Stimulated activated CD8-positive, alpha-beta memory T cell treated with anti-CD3 and anti-CD28 coated beads, Interleukin-15, amount 100 ng/mL, for 4 hours (primary cell): Measurements from ENCODE around the gene MYH15.

Experiments used
- DNase-seq, 2 donors: peaks; one replicate each; pipeline ENCODE4 v3.0.0-alpha.2; 2020; ENCODE audit warnings: low read depth in 2 of 2

MYH15 gene

DNA sequence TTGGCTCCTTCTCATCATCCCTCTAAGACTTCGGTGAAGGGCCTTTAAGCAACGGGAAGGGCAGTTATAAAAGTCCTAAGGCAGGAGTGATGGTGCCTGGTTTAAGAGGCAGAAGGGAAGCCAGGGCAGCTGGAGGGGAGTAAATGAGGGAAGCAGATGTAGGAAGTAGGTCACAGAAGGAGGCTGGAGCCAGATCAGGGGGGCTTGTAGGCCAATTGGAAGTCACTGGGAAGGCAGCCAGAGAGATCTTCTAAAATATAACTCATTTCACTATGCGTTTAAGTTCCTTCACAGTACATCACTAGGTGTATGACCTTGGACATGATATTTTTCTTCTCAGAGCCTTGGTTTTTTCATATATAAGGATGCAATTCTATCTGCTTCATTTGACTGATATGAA, 94.7 kb downstream of the MYH15 start:
- DNase-seq: no peak

DNA sequence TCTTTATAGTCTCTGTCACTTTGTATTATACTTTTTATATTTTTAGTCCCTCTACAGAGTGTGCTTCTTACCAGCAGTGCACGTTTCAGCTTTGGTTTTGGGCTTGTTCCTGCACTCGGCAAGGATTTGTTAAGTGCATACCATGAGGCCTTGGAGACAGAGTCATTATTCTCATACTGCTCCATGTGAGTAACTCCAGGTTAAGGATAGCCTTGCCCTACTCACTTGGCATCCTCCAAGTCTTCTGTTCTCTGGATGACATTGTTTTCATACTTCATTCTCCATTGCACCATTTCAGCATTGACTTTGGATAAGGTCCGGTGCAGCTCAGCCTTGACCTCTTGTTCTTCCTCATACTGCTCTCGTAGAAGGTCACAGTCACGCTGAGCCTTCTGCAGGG, 96.4 kb downstream of the MYH15 start:
- no peak for DNase-seq

DNA sequence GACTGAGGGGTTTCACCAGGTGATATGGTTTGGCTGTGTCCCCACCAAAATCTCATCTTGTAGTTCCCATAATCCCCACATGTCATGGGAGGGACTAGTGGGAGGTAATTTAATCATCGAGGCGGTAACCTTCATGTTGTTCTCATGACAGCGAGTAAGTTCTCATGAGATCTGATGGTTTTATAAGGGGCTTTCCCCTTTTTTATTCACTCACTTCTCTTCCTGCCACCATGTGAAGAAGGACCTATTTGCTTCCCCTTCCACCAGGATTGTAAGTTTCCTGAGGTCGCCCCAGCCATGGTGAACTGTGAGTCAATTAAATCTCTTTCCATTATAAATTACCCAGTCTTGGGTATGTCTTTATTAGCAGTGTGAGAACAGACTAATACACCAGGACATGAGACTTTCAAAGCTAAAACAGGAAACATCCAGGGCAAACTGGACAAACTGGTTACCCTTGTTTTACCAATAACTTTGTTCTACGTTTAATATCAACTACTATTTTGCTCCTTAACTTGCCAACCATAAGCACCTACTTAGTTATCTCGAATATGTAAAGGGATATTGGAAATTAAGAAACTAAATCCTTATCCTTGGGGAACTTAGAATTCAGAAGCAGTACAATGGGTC, 98.2 kb downstream of the MYH15 start:
- DNase-seq: no peak

DNA sequence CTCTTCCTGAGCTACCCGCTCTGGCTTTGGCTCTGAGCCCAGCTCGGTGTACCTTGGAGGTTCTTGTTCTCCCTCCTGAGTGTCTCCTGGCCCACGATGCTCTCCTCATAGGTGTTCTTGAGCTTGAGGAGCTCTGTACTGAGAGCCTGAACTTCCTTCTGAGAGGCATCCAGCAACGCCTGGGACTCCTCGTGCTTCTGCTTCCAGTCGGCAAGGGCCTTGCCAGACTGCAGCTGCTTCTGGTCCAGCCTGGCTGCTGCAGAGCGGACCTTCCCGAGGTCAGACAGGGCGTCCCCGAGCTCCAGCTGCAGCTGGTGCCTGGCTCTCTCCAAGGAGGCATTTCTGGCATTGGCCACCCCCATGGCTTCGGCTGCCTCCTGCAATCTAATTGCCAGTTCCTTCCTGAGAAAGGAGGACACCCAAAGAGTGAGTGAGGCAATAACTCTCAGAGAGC, 99.8 kb downstream of the MYH15 start:
- DNase-seq: no peak

DNA sequence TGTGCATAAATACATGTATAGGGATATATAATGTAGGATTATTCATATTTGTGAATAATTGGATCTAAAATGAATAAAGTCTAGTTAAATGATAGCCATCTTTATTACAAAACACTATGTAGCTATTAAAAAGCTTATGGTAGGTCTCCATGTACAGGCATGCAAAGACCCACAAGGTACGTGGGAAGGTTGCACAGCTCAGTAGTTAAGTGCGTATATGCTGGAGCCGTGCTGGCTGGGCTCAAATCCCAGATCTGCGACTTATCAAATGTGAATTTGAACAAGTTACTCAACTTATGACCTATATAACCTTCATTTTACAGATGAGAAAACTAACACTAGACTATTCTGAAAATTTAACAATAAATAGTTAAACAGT, 100.6 kb downstream of the MYH15 start:
- no peak for DNase-seq

- DNase-seq: no peak
Observed at GRCh38 chr3:108408883-108409799, 101.3 kb downstream of the MYH15 start.

GRCh38 chr3:108407886-108408285, 102.5 kb downstream of the MYH15 start:
- no peak for DNase-seq

- DNase-seq: no peak
Observed at GRCh38 chr3:108406661-108407206, 103.7 kb downstream of the MYH15 start.

- DNase-seq: no peak
Observed at GRCh38 chr3:108406063-108406660, 104.2 kb downstream of the MYH15 start.

GRCh38 chr3:108404368-108404767, 106.0 kb downstream of the MYH15 start:
- no peak for DNase-seq

DNA sequence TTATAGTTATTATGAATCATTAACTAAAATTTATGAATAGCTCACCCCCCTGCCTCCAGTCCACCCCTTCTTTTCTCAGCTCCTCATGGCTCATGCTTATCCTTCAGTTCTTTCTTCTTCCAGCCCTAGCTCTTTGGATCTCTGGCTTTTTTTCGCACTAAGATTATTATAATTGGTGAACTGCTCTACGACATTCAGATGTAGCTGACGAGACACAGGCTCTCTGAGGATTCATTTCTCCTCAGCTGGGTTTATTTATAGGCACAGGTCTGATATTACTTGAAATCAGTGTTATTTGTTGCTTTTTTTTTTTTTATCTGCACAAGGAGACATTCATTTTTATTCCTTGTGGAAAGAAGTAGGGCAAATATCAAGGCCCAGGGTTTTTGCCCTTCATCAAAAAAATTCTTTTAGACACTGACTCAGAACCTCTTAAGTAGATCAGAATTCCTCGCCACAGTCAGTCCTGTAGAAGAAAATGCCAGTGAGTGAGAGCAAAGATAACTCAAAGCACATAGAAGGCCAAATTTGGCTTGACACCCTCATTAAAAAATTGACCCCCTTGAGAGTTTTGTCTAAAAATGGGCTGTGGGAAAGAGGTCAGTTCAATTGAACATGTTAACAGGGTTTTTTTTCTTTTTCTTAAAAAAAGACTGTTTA, 106.6 kb downstream of the MYH15 start:
- DNase-seq: no peak

- DNase-seq: no peak
Observed at GRCh38 chr3:108403198-108403597, 107.2 kb downstream of the MYH15 start.

DNA sequence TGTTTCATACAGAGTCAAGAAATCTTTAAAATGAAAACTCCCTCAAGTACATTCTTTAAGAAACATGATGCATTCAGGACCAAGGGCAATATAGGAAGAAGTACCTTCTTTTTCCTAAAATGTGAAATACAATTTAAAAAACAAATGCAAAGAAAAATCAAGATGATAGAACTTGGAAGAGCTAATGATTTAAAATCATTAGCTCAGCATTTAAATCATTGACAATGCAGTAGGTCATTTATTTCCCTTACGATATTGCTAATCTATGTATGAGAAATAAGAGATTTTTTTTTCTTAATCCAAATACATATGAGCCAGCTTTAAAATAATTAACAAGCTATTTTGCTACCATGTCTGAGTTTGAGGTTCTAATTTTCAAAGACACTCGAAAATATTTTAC, 108.6 kb downstream of the MYH15 start:
- no peak for DNase-seq

DNA sequence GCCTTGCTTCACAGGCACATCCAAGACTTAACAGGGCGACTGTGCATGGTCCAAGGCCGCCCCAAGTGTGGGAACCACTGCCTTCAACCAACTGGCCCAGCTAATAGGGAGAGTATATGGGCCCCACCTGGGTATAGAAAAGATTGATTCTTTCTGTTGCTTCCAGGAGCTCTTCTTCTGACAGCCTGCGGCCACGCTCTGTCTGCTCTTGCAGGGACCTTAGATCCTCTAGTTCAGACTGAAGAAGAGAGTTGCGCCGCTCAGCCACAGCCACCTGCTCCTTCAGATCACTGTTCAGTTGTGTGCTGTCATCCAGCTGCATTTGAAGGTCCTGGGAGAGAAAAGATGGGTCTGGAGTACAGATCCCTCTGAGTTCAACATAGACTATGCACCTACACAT, 111.9 kb downstream of the MYH15 start:
- DNase-seq: no peak

DNA sequence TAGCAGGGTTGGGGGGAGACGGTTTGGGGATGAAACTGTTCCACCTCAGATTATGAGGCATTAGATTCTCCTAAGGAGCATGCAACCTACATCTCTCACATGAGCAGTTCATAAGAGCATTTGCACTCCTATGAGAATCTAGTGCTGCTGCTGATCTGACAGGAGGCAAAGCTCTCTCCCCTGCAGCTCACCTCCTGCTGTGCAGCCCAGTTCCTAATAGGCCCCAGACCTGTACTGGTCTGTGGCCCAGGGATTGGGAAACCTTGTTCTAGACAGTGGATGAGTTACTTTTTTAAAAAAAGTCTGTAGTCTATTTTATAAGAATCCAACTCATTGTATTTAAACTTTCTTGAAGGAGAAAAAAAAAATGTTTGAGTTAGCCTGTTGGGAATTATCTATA, 114.1 kb downstream of the MYH15 start:
- no peak for DNase-seq

DNA sequence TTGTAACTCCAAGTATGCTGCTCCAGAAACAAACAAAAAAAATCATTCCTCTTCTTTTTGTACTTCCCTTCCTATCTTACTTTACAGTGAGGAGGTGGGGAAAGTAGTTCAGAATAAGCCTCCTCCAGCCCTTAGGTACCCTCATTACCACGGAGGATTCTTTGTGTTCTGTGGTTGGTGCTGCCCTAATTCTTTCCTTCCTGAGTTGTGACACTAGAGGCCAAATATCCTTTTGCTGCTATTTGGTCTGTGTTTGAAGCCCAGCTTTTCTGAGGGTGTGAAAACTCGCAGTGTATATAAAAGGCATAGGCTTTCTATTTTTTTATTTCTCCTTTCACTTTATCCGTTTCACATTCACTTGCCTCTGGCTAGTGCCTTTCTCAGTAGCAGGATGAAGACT, 115.8 kb downstream of the MYH15 start:
- DNase-seq: no peak

GRCh38 chr3:108394016-108394415, 116.4 kb downstream of the MYH15 start:
- DNase-seq: no peak

DNA sequence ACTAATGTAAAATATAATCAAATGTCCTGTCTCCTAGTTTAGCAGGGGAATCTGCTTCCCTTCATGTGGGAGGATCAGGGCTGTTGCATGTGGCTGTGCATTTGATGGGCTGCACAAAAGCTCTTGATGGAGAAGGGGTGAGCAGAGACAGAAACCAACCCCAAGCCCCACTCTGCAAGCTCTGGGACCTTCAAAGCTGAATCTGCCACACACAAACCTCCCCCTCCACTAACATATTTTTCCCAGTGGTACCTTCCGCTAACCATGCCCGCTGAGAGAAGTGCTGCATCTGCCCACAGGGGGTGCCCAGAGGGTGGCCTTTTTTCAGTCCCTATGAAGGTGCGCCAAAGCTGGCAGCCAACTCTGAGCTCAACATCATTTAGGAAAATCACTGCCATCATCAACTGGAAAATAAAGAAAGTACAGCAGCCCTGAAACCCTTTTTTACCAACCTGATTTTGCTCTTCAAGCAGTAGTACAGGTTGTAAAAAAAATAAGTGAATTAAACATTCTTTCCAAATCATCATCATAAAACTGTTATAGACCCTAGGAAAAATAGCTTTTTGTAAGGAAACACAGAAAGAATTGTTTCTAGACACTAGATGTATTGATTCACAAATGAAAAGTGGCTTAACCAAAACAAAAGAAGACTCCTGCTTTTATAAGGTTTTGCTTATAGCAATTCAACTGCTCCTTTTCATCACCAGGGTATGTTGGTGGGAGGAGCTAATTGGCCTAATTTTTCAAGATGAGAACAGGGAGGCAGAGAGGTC, 117.1 kb downstream of the MYH15 start:
- DNase-seq: no peak

GRCh38 chr3:108391917-108392593, 118.3 kb downstream of the MYH15 start:
- DNase-seq: no peak

DNA sequence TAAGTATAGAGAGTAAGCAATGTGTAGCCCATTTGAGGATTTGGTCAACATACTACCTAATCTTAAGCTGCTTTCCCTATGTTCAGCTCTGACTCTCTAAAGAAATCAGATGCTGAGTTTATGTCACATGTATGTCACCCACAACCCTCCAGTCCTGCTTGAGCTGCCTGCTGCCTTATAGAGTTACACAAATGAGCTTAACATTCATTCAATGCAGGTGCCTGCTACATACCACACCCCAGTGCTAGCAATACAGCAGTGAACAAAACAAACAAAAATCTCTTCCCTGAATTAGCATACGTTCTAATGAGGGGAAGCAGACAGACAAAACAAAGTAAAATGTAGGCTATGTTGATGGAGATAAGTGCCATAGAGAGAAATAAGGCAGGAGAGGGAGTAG, 121.0 kb downstream of the MYH15 start:
- DNase-seq: no peak
